GM19468 (cell line): Measurements from ENCODE around the gene FNIP2.
"Not testable (repeated sequence)": the region's sequence is repeated elsewhere in the genome, so short reads cannot be mapped to it uniquely, and the experiment has no call there.

Source experiments
- ATAC-seq: cut with Tn5 transposase; IDR thresholded peaks from one replicate; pipeline ENCODE4 v1.9.1; 2021; ENCODE audit warnings: mild to moderate bottlenecking, moderate library complexity, moderate number of reproducible peaks; ENCODE audit not compliant: unreplicated experiment; ENCODE audit errors: extremely low read depth

The FNIP2 gene

DNA sequence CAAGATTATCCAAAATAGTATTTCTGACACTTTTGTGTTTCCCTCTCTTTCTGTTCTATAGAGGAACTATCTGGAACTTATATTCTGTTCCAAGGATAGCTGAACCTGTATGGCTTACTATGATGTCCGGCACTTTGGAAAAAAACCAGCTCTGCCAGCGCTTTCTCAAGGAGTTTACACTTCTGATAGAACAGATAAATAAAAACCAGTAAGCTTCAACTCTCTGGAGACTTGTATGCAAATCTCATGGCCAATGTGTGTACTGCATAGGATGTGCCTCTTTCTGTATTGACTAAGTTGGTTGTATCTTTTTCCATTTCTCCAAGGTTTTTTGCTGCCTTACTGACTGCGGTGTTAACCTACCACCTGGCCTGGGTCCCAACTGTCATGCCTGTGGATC, 92.5 kb downstream of the FNIP2 start:
- no peak for ATAC-seq

DNA sequence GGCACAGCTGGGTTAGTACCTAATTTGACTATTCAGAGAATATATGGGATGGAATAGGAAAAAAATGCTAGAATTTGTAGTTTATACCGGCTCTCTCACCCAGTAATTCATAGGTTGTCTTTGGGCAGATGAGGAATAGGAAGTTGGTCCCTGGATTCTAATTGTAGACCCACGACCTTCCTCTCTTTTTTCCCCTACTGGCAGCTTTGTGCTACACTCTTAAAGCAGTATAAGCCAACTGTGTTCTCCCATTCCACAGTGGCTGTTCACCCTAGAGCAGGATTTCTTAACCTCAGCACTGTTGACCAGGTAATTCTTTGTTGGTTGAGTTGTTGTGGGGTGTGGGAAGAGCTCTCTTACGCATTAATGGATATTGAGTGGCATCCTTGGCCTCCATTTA, 92.9 kb downstream of the FNIP2 start:
- ATAC-seq, result no peak

DNA sequence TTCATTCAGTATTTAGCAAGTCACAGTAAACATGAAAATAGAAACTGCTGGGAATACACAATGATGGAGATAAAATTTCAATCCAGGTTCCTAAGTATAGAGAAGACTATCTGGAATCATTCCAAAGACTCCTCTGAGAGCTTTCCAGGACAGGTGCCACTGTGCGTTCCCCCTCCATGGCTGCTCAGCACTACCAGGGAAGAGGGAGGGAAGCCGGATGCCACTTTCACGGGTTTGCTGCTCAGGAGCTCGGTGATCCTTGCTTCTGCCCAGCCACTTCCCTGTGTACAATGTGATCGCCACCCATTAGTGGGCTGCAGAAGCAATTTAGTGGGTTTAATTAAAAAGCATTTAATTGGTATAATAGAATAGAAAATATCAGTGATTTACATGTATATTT, 94.5 kb downstream of the FNIP2 start:
- no peak for ATAC-seq

DNA sequence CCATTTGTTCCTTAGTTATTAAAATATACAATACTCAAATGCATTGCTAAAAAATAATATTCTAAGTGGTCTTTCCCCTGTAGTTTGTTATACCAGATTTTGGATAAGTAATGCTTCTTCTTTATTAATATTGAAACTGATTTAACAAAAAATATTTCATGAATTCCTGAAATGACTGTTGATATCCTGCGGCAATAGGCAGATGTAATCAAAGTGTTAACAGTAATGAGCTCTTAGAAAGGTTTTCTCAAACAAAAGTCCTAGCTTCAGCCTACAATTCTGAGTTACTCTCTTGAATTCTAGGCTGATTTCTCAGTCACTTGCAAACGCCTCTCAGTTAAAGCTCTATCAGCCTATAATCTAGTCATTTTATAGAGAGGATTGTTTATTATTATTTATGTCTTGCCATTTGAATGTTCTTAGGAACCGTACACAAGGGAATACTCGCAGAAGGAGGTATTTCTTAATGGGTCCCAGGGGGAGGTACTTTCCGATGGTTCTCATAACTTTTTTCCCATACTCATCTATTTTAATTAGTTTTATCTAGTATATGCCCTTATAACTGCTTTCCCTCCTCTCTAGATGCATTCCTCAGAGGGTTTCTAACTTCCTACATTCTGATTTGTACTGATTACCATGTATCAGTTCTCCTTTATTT, 96.8 kb downstream of the FNIP2 start:
- ATAC-seq, result no peak

DNA sequence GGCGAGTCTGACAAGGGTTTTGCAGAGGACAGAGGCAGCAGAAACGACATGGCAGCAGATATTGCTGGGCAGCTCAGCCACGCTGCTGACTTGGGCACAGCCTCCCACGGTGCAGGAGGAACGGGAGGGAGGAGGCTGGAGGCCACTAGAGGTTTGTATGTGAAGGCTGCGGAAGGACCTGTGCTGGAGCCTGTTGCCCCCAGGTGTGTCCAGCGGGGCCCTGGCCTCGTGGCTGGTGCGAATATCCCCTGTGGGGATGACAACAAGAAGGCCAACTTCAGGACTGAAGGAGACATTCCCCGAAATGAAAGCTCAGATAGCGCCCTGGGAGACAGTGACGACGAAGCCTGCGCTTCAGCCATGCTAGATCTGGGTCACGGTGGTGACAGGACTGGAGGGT, 100.2 kb downstream of the FNIP2 start:
- no peak for ATAC-seq

DNA sequence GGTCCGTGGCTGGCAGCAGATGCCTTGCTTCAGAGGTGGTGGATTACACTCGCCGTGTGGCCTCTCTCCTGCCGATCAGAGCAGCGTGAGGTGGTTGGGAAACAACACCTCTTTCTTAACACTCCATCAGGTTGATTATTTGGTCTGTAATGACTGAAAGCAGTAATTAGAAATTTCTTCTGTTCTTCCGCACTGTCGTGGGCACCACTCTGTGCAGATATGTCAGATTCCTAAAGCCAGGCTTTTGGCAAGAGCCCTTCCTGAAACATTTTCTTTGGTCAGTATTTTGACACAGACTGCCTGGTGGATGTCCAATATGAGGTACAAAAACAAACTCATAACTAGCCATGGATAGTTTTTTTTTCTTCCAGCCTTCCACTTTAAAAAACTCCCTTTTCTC, 100.9 kb downstream of the FNIP2 start:
- ATAC-seq, result no peak

DNA sequence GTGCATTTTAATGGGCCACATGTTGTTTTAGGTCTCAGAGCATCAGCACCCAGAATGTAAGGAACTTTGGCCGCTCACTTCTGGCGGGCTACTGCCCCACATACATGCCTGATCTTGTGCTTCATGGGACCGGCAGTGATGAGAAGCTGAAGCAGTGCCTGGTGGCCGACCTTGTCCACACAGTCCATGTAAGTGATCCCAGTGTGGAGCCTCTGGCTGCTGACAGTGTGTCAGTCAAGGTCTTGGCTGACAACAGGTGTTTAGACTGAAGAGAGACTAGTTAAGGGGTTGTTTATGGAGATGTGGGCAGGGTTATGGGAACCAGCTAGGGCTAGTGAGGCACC, 101.4 kb downstream of the FNIP2 start:
- ATAC-seq, result peak; percentile 51

DNA sequence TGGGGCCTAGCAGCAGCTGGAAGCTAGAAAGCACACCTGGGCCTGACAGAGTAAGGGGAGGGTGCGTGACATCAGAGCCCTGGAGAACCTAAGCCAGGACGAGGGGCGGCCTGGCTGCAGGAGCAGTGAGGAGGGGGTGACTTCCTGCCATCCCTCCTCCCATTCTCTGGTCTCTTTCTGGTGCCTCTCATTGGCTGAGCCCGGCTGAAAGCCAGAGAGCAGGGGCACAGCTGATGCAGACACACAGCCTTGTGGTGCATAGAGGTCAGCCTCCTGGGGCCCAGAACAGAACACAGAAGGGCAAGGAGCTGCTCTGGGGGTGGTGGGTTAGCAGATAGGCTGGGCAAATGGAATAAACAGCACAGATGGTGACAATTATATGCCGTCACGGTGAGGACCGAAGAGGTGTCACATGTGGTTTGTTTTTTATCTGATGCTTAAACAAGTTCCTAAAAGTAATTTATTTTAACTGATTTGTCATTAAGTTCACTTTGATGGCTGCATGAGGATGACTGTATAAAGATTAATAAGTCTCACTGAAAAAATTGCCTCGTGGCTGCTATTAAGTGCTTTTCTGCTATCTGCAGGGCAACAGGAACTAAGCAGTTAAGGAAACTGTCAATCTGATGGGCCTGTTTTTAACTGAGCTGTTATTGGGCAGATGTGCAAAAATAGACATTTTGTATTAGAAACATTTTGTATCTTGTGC, 102.0 kb downstream of the FNIP2 start:
- no peak for ATAC-seq

DNA sequence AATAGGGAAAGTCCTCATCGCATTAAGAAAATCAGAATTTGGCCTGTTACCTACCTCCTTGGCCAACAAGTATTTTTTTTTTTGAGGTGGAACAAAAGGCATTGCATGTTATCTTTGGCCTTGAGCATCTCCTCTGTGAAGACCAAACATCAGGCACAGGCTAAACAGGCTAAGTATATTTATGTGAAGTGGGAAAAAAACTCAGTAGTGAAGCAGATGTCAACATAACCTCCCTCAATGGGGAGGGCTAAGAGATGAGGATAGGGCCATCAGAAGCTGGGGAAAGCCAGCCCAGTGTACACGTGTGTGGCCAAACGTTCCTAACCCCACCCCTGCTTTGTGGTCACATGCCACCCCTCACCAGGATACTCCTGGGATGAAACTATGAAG, 102.5 kb downstream of the FNIP2 start:
- no peak for ATAC-seq

DNA sequence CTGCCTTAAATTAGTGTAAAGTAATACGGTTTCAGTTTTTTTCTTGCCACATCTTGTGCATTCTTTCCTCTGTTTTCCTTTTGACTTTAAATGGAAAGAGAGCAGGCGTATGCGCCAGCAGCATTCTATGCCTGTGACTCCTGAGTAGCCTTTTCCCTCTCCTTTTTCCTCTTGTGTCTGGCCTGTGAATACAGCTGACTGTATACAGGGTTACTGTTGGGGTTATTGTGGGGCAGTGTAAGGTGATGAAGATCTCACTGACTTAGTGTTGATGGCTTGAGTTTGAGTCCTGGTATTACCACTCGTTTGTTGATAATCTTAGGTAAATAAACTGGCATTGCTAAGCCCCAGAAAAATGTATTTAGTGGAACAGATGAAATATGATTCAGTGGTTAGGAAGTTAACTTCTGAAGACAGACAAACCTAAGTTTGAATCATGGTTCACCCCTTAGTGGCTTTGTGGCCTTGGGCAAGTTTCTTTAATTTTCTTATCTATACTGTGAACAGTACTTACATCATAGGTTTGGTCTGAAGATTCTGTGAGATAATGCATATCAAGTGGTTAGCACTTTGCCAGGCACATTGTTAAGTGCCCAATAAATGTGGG, 105.1 kb downstream of the FNIP2 start:
- ATAC-seq, result no peak

DNA sequence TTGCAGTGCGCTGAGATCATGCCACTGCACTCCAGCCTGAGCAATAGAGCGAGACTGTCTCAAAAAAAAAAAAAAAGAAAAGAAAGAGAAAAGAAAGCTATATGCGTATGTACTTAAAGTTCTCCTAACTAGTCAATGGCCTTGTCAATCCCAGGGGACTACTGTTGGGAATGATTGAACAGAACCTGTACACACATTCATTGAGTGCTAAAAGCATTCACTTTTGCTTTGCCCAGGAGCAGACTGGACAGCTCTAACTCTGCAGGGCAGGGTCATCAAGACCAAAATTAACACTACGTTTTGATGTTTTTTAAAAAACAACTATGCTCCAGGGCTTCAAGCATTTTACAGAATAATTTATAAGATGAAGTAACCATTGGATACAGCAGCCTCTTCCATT, 106.2 kb downstream of the FNIP2 start:
- ATAC-seq, result no peak

DNA sequence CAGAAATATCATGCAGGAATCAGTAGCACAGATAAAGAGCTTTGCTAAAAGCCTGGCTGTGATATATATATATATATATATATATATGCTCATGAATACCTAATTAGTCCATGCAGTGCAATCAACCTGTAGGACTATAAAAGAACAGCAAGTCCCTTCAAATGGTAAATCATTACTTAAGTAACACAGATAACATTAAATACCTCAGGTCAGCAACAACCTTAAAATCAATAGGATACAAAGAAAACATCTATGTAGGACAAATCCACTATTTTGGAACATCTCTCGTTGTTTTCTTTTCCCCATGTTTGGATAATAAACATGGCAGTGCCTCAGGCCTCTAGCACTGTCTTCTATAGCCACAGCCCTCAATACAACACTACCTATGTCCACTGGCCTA, 106.6 kb downstream of the FNIP2 start:
- ATAC-seq, result no peak

DNA sequence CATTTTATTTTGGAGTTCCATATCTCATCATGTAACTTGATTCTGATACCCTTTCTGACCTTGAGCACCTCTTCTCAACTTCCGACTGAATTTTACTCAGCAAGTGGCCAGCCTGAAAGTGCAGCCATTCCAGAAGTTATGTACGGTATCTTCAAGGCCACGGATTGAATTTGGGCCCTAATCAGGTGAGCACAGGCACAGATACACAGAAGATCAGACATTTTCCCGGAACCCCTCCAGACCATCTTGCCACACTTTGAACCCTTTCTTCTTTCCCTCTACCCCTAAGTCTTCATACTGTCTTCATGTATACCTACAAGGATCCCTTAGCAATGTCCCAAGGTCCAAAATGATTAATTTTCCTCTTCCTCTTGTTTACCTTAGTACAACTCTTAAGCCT, 108.2 kb downstream of the FNIP2 start:
- ATAC-seq, result no peak

DNA sequence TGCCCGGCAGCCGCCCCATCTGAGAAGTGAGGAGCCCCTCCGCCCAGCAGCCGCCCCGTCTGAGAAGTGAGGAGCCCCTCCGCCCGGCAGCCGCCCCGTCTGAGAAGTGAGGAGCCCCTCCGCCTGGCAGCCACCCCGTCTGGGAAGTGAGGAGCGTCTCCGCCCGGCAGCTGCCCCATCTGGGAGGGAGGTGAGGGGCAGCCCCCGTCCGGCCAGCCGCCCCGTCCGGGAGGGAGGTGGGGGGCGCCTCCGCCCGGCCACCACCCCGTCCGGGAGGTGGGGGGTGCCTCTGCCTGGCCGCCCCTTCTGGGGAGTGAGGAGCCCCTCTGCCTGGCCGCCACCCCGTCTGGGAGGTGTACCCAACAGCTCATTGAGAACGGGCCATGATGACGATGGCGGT, 113.3 kb downstream of the FNIP2 start:
- ATAC-seq, result not testable (repeated sequence)

DNA sequence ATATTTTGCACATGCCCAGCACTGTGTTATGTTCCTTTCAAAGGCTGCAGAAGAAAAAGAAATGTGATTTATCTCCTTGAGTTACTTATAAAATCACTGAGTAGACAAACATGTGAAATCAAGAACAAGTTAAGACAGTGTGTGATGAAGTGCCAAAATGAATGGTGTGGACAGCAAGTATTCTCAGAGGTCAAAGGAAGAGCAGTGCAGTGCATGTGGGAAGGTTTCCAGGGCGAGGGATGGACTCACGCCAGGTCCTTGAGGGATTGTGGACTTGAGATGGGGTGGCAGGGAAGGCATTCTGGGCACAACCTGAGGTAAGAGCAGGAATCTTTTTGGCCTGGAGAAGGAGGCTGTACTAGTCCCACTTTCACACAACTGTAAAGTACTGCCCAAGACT, 115.5 kb downstream of the FNIP2 start:
- no peak for ATAC-seq

DNA sequence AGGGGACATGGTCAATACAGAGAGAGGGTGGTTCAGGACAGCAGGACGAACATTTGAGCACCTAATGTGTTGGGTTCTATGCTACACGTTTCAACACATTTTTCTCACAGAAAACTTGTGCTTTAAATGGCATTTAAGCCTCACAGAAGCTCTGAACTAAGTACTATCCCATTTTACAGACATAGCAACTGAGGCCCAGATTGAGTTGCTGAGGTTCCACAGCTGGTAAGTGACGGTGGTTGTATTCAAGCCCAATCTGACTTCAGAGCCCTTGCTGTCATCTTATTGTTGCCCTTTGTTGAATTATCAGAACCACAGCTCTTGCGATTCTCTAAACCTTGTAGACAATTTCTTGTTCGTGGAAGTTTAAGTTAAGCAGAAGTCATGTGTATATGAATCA, 116.7 kb downstream of the FNIP2 start:
- no peak for ATAC-seq

DNA sequence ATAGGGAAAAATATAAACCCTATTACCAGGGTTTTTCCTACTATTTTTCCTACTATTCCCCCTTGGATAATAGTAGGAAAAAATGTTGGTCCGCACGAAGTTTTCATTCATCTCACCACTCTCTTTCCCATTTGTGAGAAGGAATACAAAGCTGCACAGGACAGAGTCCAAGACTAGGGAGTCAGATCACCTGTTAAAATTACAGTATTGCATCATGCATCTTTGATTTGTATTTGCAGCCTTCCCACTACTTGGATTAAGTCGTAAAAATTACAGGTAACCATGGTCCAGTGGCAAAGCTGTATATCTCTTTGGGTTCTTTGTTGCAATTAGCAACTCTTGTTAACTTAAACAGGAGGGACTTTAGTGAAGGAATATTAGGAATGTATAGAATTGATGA, 121.5 kb downstream of the FNIP2 start:
- ATAC-seq, result no peak

DNA sequence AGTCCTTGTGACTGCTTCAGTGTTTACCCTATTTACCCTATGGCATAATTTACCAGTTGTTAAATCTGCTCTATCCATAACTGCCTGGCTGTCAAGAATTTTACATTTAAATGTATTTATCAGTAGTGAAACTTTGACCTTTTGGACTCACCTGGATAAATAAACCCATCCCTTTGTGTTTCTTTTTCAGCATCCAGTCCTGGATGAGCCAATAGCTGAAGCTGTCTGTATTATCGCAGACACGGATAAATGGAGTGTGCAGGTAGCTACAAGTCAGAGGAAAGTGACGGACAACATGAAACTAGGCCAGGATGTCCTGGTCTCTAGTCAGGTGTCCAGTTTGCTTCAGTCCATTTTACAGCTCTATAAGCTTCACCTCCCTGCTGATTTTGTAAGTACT, 122.4 kb downstream of the FNIP2 start:
- no peak for ATAC-seq

DNA sequence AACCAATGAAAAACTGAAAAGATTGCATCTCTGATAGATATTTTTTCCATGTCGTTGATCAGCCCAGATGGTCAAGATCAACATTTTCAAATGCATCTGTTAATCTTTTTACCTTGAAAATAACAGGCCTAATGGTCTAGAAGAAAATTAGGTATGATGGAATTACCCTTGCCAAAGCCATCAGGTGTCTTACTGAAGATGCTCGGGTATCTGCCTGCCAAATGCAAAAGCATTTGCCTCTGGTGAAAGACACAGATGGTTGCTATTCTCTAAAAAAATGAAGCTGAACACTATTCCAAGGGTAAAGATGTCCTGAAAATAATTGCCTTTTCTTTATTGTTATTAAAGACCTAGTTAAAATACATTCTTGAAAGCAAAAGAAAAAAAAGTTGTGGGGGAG, 126.0 kb downstream of the FNIP2 start:
- ATAC-seq, result no peak

DNA sequence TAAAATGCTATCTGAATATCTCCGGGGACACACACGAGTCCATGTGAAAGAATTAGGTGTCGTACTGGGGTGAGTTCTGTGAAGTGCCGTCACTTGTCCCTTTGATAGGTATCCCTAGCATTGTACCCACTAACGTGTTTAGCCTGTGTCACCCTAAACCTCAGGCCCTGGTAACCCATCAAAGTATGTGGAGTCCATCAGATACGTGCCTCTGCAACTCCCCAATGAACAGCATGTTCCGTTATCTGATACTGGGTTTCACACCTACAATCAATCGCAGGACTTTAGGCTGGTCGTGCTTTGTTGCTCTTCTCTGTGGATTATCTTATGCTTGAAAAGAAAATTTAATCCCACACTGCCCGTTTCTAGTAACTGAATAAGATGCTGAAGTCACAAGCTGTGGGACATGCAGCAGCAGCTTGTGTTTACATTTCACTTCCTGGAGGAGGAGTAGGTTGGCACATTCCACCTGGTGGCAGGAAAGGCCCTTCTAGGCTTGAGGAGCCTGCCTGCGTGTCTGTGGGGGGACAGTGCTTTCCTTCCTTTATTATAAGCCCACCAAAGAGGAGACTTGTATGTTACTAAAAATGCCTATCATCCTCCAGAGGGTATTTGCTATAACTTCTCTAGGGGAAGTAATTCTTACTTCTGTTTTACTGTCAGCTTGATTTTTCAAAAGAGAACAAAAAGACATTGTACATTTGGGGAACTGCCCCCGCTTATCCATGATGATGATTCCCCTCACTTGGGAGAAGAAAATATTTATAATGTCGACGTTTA, 127.2 kb downstream of the FNIP2 start:
- ATAC-seq, result no peak

DNA sequence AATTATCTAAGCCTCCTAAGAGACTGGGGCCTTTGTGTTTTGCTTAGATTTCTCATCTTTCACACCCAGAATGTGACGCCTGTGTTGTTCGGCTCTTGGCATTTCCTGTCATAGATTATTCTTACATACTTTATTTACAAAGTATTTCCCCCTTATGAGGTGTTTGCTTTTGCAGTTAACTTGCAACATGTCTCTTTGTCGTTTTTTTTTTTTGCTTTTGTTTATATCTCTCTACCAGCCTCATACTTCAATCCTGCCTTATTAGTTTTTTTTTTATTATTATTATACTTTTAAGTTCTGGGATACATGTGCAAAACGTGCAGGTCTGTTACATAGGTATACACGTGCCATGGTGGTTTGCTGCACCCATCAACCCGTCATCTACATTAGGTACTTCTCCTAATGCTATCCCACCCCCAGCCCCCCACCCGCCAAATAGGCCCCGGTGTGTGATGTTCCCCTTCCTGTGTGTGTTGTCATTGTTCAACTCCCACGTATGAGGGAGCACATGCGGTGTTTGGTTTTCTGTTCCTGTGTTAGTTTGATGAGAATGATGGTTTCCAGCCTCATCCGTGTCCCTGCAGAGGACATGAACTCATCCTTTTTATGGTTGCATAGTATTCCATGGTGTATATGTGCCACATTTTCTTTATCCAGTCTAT, 127.9 kb downstream of the FNIP2 start:
- ATAC-seq, result not testable (repeated sequence)
